ENCODE results near the gene HOXA11.

- no peak for TF ChIP-seq CTCF (IDR thresholded peaks at IDR 0.05; ENCODE audit: low read length)
- TF ChIP-seq EZH2 (IDR thresholded peaks at IDR 0.05; ENCODE audit: borderline replicate concordance, low read length): no peak
These were observed 17.1 kb downstream of the HOXA11 start for GRCh38 chr7:27167916-27168264.

Data from OCI-LY1 (cell line).